Measurements from ENCODE around the gene DSCAM.

- TF ChIP-seq POLR2A (IDR thresholded peaks at IDR 0.05; ENCODE audit: low read depth, low read length) (no peak), TAF1 (IDR thresholded peaks at IDR 0.05; ENCODE audit: borderline replicate concordance, low read depth, low read length) (no peak)
Observed at GRCh38 chr21:40299451-40299850, 547.5 kb downstream of the DSCAM start.
